IPS-11a (cell line): ENCODE data around the gene SLC7A5.
"Not testable (repeated sequence)": the region's sequence is repeated elsewhere in the genome, so short reads cannot be mapped to it uniquely, and the experiment has no call there.

Source experiments
- H3K4me3 ChIP-seq: one replicate; pipeline ENCODE4 v1.5.1; 2013; ENCODE audit warnings: low read depth, low read length, control low read depth

Gene SLC7A5

GRCh38 chr16:87823181-87823929, 46.0 kb downstream of the SLC7A5 start:
- no peak overlapping the region for H3K4me3 ChIP-seq

- H3K4me3 ChIP-seq, result no peak overlapping the region
Observed at GRCh38 chr16:87822108-87822970, 47.0 kb downstream of the SLC7A5 start.

GRCh38 chr16:87821376-87822107, 47.8 kb downstream of the SLC7A5 start:
- no peak overlapping the region for H3K4me3 ChIP-seq

GRCh38 chr16:87819983-87820382, 49.3 kb downstream of the SLC7A5 start:
- no peak overlapping the region for H3K4me3 ChIP-seq

GRCh38 chr16:87819282-87819681, 50.0 kb downstream of the SLC7A5 start:
- H3K4me3 ChIP-seq, result no peak overlapping the region

GRCh38 chr16:87818533-87819161, 50.7 kb downstream of the SLC7A5 start:
- no peak overlapping the region for H3K4me3 ChIP-seq

GRCh38 chr16:87817910-87818309, 51.4 kb downstream of the SLC7A5 start:
- H3K4me3 ChIP-seq, result no peak overlapping the region

- not testable (repeated sequence) for H3K4me3 ChIP-seq
Observed at GRCh38 chr16:87817370-87817769, 51.9 kb downstream of the SLC7A5 start.

GRCh38 chr16:87816507-87817100, 52.7 kb downstream of the SLC7A5 start:
- H3K4me3 ChIP-seq, result no peak overlapping the region

- no peak overlapping the region for H3K4me3 ChIP-seq
Observed at GRCh38 chr16:87815567-87815966, 53.7 kb downstream of the SLC7A5 start.

- no peak overlapping the region for H3K4me3 ChIP-seq
Observed at GRCh38 chr16:87812200-87812656, 57.1 kb downstream of the SLC7A5 start.

GRCh38 chr16:87811454-87811853, 57.9 kb downstream of the SLC7A5 start:
- not testable (repeated sequence) for H3K4me3 ChIP-seq

GRCh38 chr16:87809150-87809902, 60.0 kb downstream of the SLC7A5 start:
- no peak overlapping the region for H3K4me3 ChIP-seq

GRCh38 chr16:87808108-87808507, 61.2 kb downstream of the SLC7A5 start:
- no peak overlapping the region for H3K4me3 ChIP-seq

GRCh38 chr16:87806641-87807546, 62.4 kb downstream of the SLC7A5 start:
- no peak overlapping the region for H3K4me3 ChIP-seq

- no peak overlapping the region for H3K4me3 ChIP-seq
Observed at GRCh38 chr16:87806261-87806640, 63.1 kb downstream of the SLC7A5 start.

- no peak overlapping the region for H3K4me3 ChIP-seq
Observed at GRCh38 chr16:87803385-87803784, 65.9 kb downstream of the SLC7A5 start.

GRCh38 chr16:87802670-87803069, 66.6 kb downstream of the SLC7A5 start:
- H3K4me3 ChIP-seq, result no peak overlapping the region
